GM19023 (cell line): Measurements from ENCODE around the gene SRCAP.
A peak's percentile ranks its signal among the peaks of the same experiment; 100 is the strongest.
"Not testable (repeated sequence)": the region's sequence is repeated elsewhere in the genome, so short reads cannot be mapped to it uniquely, and the experiment has no call there.

Source experiments
- ATAC-seq: cut with Tn5 transposase; IDR thresholded peaks from one replicate; pipeline ENCODE4 v1.9.1; 2021; ENCODE audit warnings: mild to moderate bottlenecking, moderate library complexity; ENCODE audit not compliant: unreplicated experiment

The SRCAP gene

GRCh38 chr16:30697264-30698138 is 1.5 kb upstream of the SRCAP start:
- peak; percentile 85 for ATAC-seq

GRCh38 chr16:30698139-30698815 is 694 bp upstream of the SRCAP start:
- ATAC-seq, result peak; percentile 68

DNA sequence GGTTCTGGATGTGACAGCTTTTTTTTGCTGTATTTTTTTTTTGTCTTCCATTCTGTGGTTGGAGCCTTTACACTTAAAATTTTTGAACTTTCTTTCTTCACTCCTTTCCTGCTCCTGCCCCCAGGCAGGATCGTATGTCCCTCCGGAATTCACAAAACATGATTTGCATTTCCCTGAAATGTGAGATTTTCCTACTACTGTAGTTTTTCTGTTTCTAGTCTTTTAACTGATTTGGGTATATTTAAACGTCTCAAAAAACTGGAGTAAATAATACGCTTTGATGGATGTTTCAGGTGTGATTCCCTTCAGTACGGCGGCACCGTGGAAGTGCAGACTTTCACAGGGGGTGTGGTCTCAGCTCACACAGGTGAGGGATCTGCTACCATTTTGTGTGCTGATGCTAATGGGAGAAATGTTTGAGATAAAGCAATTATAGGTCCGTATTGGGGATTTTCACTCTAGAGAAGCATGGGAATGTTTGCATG is 686 bp downstream of the SRCAP start:
- ATAC-seq, result no peak

GRCh38 chr16:30700491-30700890 is 1.5 kb downstream of the SRCAP start:
- no peak for ATAC-seq

DNA sequence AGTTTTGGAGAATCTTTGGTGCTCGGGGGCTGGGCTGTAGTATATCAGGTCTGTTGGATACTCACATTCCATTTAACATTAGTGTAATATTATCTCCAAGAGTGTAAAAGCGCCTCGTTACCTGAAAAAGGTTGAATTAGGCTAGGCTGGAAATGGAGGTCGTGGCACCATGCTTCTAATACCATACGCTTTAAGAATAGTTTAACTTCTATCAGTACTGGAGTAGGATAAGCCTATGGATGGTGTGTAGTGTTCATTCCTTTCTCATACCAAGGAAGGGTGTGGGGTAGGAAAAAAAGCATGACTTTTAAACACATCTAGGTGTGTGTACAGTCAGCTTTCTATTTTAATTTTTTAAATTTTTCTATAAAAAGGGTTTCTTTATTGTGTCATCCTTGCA is 2.0 kb downstream of the SRCAP start:
- ATAC-seq, result no peak

DNA sequence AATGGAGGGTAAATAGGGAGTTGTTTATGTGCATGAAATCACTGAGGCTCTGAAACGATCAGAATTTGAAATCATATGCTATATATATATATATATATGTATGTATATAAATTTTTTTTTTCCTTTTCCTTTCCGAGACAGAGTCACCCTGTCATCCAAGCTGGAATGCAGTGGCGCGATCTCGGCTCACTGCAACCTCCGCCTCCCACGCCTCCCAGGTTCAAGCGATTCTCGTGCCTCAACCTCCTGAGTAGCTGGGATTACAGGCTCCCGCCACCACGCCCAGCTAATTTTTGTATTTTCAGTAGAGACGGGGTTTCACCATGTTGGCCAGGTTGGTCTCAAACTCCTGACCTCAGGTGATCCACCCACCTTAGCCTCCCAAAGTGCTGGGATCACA is 4.1 kb downstream of the SRCAP start:
- not testable (repeated sequence) for ATAC-seq

DNA sequence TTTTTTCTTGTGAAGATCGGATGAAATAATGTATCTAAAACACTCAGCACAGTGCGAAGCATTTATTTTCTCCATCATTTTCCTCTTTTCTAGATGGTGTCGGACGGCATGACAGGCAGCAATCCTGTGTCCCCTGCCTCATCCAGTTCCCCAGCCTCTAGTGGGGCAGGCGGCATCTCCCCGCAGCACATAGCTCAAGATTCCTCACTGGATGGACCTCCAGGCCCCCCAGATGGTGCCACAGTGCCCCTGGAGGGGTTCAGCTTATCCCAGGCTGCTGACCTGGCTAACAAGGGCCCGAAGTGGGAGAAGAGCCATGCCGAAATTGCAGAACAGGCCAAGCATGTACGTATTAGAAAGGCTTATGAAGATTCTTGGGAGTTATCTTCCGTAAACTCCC is 5.0 kb downstream of the SRCAP start:
- no peak for ATAC-seq

- no peak for ATAC-seq
Observed at GRCh38 chr16:30706046-30706445, 7.1 kb downstream of the SRCAP start.

DNA sequence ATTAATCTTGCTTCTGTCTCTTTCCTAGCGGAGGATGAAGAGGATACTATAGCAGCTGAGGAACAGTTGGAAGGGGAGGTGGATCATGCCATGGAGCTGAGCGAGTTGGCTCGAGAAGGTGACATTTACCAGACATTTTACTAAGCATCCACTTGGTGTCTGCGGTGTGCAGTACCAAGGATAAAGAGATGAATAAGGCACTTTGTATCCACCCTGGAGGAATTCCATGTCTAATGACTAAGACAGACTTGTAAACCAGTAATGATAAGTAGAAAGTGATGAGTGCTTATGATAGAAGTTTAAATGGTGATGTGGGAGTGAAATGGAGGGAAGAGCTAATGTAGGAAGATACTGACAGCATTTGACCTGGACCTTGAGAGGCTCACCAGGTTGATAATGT is 12.0 kb downstream of the SRCAP start:
- no peak for ATAC-seq

- no peak for ATAC-seq
Observed at GRCh38 chr16:30711712-30712111, 12.7 kb downstream of the SRCAP start.

- no peak for ATAC-seq
Observed at GRCh38 chr16:30715750-30716445, 16.9 kb downstream of the SRCAP start.

DNA sequence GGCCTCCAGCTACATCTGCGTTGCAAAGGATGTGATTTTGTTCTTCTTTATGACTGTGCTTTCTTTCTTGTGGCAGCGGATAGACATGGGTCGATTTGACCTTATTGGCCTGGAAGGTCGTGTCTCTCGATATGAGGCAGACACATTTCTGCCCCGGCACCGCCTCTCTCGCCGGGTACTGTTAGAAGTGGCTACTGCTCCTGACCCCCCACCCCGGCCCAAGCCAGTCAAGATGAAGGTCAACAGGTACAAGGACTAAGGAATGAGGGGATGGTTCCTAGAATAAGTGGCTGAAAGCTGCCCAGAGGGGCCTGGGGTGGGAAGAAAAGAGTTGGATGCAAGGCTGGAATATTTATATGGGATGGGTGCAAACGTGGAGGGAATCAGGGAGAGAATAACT is 21.1 kb downstream of the SRCAP start:
- no peak for ATAC-seq

- no peak for ATAC-seq
Observed at GRCh38 chr16:30720694-30721093, 21.7 kb downstream of the SRCAP start.

DNA sequence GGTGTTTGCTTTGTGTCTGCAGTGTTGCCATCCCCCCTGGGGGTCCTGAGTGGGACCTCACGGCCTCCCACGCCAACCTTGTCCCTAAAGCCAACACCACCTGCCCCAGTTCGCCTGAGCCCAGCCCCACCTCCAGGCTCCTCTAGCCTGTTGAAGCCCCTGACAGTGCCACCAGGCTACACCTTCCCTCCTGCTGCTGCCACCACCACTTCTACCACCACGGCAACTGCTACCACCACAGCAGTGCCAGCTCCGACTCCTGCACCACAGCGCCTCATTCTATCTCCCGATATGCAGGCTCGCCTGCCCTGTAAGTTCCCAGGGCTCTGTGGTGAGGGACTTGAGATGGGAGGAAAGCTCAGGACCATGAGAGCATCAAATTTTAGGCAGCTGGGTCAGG is 22.2 kb downstream of the SRCAP start:
- ATAC-seq, result no peak

- ATAC-seq, result no peak
Observed at GRCh38 chr16:30721606-30722005, 22.6 kb downstream of the SRCAP start.

GRCh38 chr16:30722443-30722842 is 23.5 kb downstream of the SRCAP start:
- ATAC-seq, result no peak

- no peak for ATAC-seq
Observed at GRCh38 chr16:30722916-30723315, 23.9 kb downstream of the SRCAP start.

DNA sequence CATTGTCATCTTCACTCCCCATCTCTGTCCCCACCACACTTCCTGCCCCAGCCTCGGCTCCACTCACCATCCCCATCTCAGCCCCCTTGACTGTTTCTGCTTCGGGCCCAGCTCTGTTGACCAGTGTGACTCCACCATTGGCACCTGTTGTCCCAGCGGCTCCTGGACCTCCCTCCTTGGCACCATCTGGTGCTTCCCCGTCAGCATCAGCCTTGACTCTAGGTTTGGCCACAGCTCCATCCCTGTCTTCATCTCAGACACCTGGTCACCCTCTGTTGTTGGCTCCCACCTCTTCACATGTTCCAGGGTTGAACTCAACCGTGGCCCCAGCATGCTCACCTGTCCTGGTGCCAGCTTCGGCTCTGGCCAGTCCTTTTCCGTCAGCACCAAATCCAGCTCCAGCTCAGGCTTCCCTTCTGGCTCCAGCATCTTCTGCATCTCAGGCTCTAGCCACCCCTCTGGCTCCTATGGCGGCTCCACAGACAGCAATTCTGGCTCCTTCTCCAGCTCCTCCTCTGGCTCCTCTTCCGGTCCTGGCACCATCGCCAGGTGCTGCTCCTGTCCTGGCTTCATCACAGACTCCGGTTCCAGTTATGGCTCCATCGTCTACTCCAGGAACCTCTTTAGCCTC is 24.9 kb downstream of the SRCAP start:
- ATAC-seq, result no peak

DNA sequence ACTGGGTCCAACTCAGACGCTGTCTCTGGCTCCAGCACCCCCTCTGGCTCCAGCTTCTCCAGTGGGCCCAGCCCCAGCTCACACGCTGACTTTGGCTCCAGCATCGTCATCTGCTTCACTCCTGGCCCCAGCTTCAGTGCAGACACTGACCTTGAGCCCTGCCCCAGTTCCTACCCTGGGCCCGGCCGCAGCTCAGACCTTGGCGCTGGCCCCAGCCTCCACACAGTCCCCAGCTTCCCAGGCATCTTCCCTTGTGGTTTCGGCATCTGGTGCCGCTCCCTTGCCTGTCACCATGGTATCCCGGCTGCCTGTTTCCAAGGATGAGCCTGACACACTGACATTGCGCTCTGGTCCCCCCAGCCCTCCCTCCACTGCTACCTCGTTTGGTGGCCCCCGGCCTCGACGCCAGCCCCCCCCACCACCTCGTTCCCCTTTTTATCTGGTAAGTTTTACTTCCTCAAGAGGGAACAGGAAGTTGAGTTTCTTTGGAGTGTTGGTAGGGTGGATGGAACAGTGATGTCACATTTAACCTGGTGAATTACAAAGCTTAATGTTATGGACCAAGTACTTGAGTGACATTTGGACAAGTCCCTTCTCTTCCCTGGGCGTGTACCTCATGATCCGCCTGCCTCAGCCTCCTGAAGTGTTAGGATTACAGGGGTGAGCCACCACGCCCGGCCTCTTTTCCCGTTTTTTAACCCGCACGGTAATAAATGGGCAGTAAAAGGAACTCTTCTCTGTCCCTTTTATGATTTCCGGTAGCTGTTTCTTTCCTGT is 25.9 kb downstream of the SRCAP start:
- no peak for ATAC-seq

- ATAC-seq, result no peak
Observed at GRCh38 chr16:30725418-30725792, 26.4 kb downstream of the SRCAP start.
